Cardiac fibroblast (primary cell): Measurements from ENCODE around the gene TMEM86B.
A peak's percentile ranks its signal among the peaks of the same experiment; 100 is the strongest.

Experiments used
- DNase-seq, 2 donors: peaks; one replicate each; pipeline versions ENCODE4 v3.0.0 to v3.0.0-alpha.2; 2010; ENCODE audit warnings: low read depth in 2 of 2
- H3K4me3 ChIP-seq, 2 donors: replicated peaks in 1 of 2; 1 replicate in 1 of 2; 2 replicates in 1 of 2; pipeline ENCODE4 v1.5.1; 2011; ENCODE audit warnings: low read depth in 2 of 2, low read length in 2 of 2, mild to moderate bottlenecking in 2 of 2, moderate library complexity in 1 of 2
- CTCF ChIP-seq: IDR thresholded peaks from one replicate; pipeline ENCODE4 v1.5.1; 2011; ENCODE audit warnings: low read depth, mild to moderate bottlenecking, low read length, inconsistent platforms

TMEM86B gene

GRCh38 chr19:55247621-55248099, 19.1 kb upstream of the TMEM86B start:
- no peak overlapping the region for H3K4me3 ChIP-seq
- no peak for TF ChIP-seq CTCF
- DNase-seq: peak; percentile 62 to 73

GRCh38 chr19:55246462-55247451, 18.2 kb upstream of the TMEM86B start:
- no peak for TF ChIP-seq CTCF
- H3K4me3 ChIP-seq: no peak overlapping the region
- no peak for DNase-seq

GRCh38 chr19:55245236-55245904, 16.8 kb upstream of the TMEM86B start:
- DNase-seq: no peak
- no peak for TF ChIP-seq CTCF
- no peak overlapping the region for H3K4me3 ChIP-seq

- TF ChIP-seq CTCF: no peak
- DNase-seq: no peak
- H3K4me3 ChIP-seq: no peak overlapping the region
Measured at GRCh38 chr19:55244004-55244680, 15.6 kb upstream of the TMEM86B start.

GRCh38 chr19:55242517-55242916, 14.0 kb upstream of the TMEM86B start:
- no peak overlapping the region for H3K4me3 ChIP-seq

More at GRCh38 chr19:55242517-55242916, 14.0 kb upstream of the TMEM86B start:
- no peak for TF ChIP-seq CTCF
- DNase-seq: no peak
